ENCODE results near the gene CSF2RB.
"Not testable (repeated sequence)": the region's sequence is repeated elsewhere in the genome, so short reads cannot be mapped to it uniquely, and the experiment has no call there.

The CSF2RB gene

GRCh38 chr22:36968249-36968964 is 55.0 kb downstream of the CSF2RB start:
- no peak for DNase-seq (ENCODE audit: low read depth)

GRCh38 chr22:36971341-36972125 is 58.1 kb downstream of the CSF2RB start:
- no peak for DNase-seq (ENCODE audit: low read depth)

- DNase-seq (ENCODE audit: low read depth): no peak
These were observed 63.2 kb downstream of the CSF2RB start for GRCh38 chr22:36976606-36977005.

- no peak for DNase-seq (ENCODE audit: low read depth)
These were observed 64.0 kb downstream of the CSF2RB start for GRCh38 chr22:36977401-36977861.

GRCh38 chr22:36977947-36978660 is 64.7 kb downstream of the CSF2RB start:
- DNase-seq (ENCODE audit: low read depth): peak; percentile 51

- DNase-seq (ENCODE audit: low read depth): no peak
These were observed 65.8 kb downstream of the CSF2RB start for GRCh38 chr22:36979016-36979910.

- DNase-seq (ENCODE audit: low read depth): no peak
These were observed 67.9 kb downstream of the CSF2RB start for GRCh38 chr22:36981247-36981775.

GRCh38 chr22:36982136-36982535 is 68.7 kb downstream of the CSF2RB start:
- no peak for DNase-seq (ENCODE audit: low read depth)

GRCh38 chr22:36985211-36985889 is 71.9 kb downstream of the CSF2RB start:
- no peak for DNase-seq (ENCODE audit: low read depth)

GRCh38 chr22:36986242-36986821 is 72.9 kb downstream of the CSF2RB start:
- DNase-seq (ENCODE audit: low read depth): no peak

GRCh38 chr22:36988075-36988832 is 74.8 kb downstream of the CSF2RB start:
- no peak for DNase-seq (ENCODE audit: low read depth)

- DNase-seq (ENCODE audit: low read depth): not testable (repeated sequence)
These were observed 75.6 kb downstream of the CSF2RB start for GRCh38 chr22:36989012-36989411.

Data from GM04504 (cell line).